ENCODE results near the gene SLC17A7.

- TF ChIP-seq ZBTB2 (IDR thresholded peaks at IDR 0.05) (no peak), ZNF780A (CRISPR knock-in tag; IDR thresholded peaks at IDR 0.05) (no peak), NR1H2 (CRISPR knock-in tag; IDR thresholded peaks at IDR 0.05) (no peak), SMC3 (conservative IDR thresholded peaks at IDR 0.05; ENCODE audit: insufficient read depth, low read depth, low read length) (no peak), PKNOX1 (IDR thresholded peaks at IDR 0.05) (no peak)
Observed at GRCh38 chr19:49481020-49481683, 39.8 kb upstream of the SLC17A7 start.
